Measurements from ENCODE around the gene RGL4.

DNA sequence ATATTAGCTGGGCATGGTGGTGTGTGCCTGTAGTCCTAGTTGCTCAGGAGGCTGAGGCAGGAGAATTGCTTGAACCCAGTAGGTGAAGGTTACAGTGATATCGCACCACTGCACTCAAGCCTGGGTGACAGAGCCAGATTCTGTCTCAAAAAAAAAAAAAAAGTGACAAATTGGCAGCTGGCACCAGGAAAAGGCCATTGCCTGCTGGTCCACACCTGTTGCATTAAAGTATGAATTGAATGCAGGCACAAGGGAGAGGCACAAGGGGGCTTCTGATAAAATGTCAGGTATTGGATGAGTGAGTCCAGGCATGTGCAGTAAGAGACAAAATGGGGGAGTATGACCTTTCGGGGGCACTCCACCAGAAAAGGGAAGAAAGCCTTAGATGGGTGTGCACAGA lies 31.9 kb downstream of the RGL4 start:
- TF ChIP-seq, protein P1, sequence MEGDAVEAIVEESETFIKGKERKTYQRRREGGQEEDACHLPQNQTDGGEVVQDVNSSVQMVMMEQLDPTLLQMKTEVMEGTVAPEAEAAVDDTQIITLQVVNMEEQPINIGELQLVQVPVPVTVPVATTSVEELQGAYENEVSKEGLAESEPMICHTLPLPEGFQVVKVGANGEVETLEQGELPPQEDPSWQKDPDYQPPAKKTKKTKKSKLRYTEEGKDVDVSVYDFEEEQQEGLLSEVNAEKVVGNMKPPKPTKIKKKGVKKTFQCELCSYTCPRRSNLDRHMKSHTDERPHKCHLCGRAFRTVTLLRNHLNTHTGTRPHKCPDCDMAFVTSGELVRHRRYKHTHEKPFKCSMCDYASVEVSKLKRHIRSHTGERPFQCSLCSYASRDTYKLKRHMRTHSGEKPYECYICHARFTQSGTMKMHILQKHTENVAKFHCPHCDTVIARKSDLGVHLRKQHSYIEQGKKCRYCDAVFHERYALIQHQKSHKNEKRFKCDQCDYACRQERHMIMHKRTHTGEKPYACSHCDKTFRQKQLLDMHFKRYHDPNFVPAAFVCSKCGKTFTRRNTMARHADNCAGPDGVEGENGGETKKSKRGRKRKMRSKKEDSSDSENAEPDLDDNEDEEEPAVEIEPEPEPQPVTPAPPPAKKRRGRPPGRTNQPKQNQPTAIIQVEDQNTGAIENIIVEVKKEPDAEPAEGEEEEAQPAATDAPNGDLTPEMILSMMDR (IDR thresholded peaks at IDR 0.05) = no peak
- TF ChIP-seq POLR2A (IDR thresholded peaks at IDR 0.05) = no peak
